Caco-2 (cell line): Measurements from ENCODE around the gene GOLT1A. TPM values are rescaled to one million over a fixed set of nuclear protein-coding genes. Genes with fewer than 3 reads are reported as not detected.
A peak's percentile ranks its signal among the peaks of the same experiment; 100 is the strongest.

ENCODE experiments used
- BruUV-seq: library from RNA; stranded (reverse); fragments of 400-500 nt; replicated peaks from 2 replicates; lab custom pipeline; 2021; lab: Mats Ljungman, UMichigan
- CTCF ChIA-PET: fragments of 300-600 bp; sonication (Branson Sonifier 250); formaldehyde crosslinking; loops from one replicate; lab custom pipeline; 2022; ENCODE audit warnings: antibody characterized with exemption; lab: Charles Lee
- POLR2A ChIA-PET: fragments of 300-600 bp; sonication (Branson Sonifier 250); formaldehyde crosslinking; loops from one replicate; lab custom pipeline; 2022; ENCODE audit warnings: antibody characterized with exemption; lab: Charles Lee
- DNase-seq, 2 experiments: peaks; one replicate each; pipeline versions ENCODE4 v3.0.0 to v3.0.0-alpha.2; 2020 to 2022
- H3K27me3 ChIP-seq: replicated peaks from 2 replicates; pipeline ENCODE4 v1.6.0; 2011; ENCODE audit warnings: low read length; ENCODE audit not compliant: control insufficient read depth, insufficient read depth
- H3K36me3 ChIP-seq: 2 replicates; pipeline ENCODE4 v1.5.1; 2011; ENCODE audit warnings: low read length; ENCODE audit not compliant: control insufficient read depth, insufficient read depth
- H3K4me1 ChIP-seq: fragments of 250-450 bp; sonication (Bioruptor Pico); 2 replicates; pipeline ENCODE4 v1.5.1; 2020; ENCODE audit warnings: mild to moderate bottlenecking
- H3K4me3 ChIP-seq: 2 replicates; pipeline ENCODE4 v1.5.1; 2011; ENCODE audit warnings: low read depth, mild to moderate bottlenecking, control low read depth, low read length
- H3K9me3 ChIP-seq: fragments of 250-450 bp; sonication (Bioruptor Pico); 2 replicates; pipeline ENCODE4 v1.5.1; 2020; ENCODE audit warnings: mild to moderate bottlenecking, moderate library complexity
- H3K27ac Mint-ChIP-seq: one replicate; pipeline ENCODE4 v1.8.0; 2022; ENCODE audit warnings: mixed read lengths; ENCODE audit not compliant: unreplicated experiment
- H3K27me3 Mint-ChIP-seq: one replicate; pipeline ENCODE4 v1.8.0; 2022; ENCODE audit warnings: mixed read lengths; ENCODE audit not compliant: insufficient read depth, unreplicated experiment
- H3K36me3 Mint-ChIP-seq: one replicate; pipeline ENCODE4 v1.8.0; 2022; ENCODE audit warnings: mild to moderate bottlenecking, mixed read lengths; ENCODE audit not compliant: insufficient read depth, unreplicated experiment
- H3K4me1 Mint-ChIP-seq: one replicate; pipeline ENCODE4 v1.8.0; 2022; ENCODE audit warnings: low read depth, mixed read lengths; ENCODE audit not compliant: unreplicated experiment
- H3K4me3 Mint-ChIP-seq: one replicate; pipeline ENCODE4 v1.8.0; 2022; ENCODE audit warnings: mild to moderate bottlenecking, moderate library complexity, mixed read lengths; ENCODE audit not compliant: unreplicated experiment
- H3K9me3 Mint-ChIP-seq: one replicate; pipeline ENCODE4 v1.8.0; 2022; ENCODE audit warnings: mixed read lengths; ENCODE audit not compliant: unreplicated experiment
- CTCF ChIP-seq, 2 experiments: fragments of 200-600 bp in 1 of 2; IDR thresholded peaks; 1 replicate in 1 of 2; 2 replicates in 1 of 2; pipeline versions ENCODE4 v1.5.1 to v1.8.0; 2011 to 2022; ENCODE audit warnings: antibody characterized with exemption in 1 of 2, control low read depth in 1 of 2, inconsistent platforms in 1 of 2, low read depth in 1 of 2, low read length in 1 of 2, mild to moderate bottlenecking in 1 of 2, moderate library complexity in 1 of 2; ENCODE audit not compliant: insufficient read depth in 1 of 2, severe bottlenecking in 1 of 2, unreplicated experiment in 1 of 2
- intact Hi-C: fragments of 100-400 bp; cut with micrococcal nuclease; formaldehyde crosslinking; loops from one replicate; pipeline ENCODE4 v1.10.0; 2022; ENCODE audit not compliant: unreplicated experiment
- total RNA-seq: library from RNA; stranded (reverse); gene quantifications from 2 replicates; pipeline ENCODE4 v1.2.3, GENCODE V29; 2022

The GOLT1A gene
- total RNA-seq, 1 experiment from 2014 or later = 25.9 TPM

GRCh38 chr1:204258213-204259115 is 44.7 kb upstream of the GOLT1A start:
- H3K36me3 ChIP-seq = peaks cover 1% of the 10 kb centered on the region
- H3K4me1 ChIP-seq = peaks cover 8% of the 10 kb centered on the region; the same call in 1 of the 2 replicates

GRCh38 chr1:204257446-204257845 is 43.7 kb upstream of the GOLT1A start:
- no peak overlapping the region for H3K27ac Mint-ChIP-seq
- DNase-seq = no peak
- CTCF ChIA-PET = interaction anchor here (0.8 to 1.5 kb wide), 4 partner anchors 16 to 103 kb away, joined by 3 to 8 read pairs (median 4); partner anchors contain the start of gene GOLT1A

More at GRCh38 chr1:204258213-204259115, 44.7 kb upstream of the GOLT1A start:
- Mint-ChIP-seq H3K4me1 (no peaks in the 10 kb centered on the region), H3K27ac (no peak overlapping the region), H3K36me3 (peaks cover 18% of the 10 kb centered on the region), H3K4me3 (no peak overlapping the region), H3K27me3 (no peaks in the 10 kb centered on the region), H3K9me3 (no peaks in the 10 kb centered on the region)
- no TSS peak for BruUV-seq
- no peaks in the 10 kb centered on the region for H3K9me3 ChIP-seq
- H3K4me3 ChIP-seq = no peak overlapping the region
- H3K27me3 ChIP-seq = no peaks in the 10 kb centered on the region
- CTCF ChIA-PET = interaction anchor here (0.5 to 1.5 kb wide), 14 partner anchors 10 to 334 kb away, joined by 3 to 19 read pairs (median 4); partner anchors contain the start of genes GOLT1A and PLEKHA6
- TF ChIP-seq CTCF (IDR thresholded peaks at IDR 0.05; ENCODE audit: insufficient read depth in 1 of 2, low read depth in 1 of 2, low read length in 1 of 2, severe bottlenecking in 1 of 2, unreplicated experiment in 1 of 2) = peak; percentile 86 to 92
- intact Hi-C loops = loop anchor here (1.0 kb wide), 2 partner anchors 8 to 105 kb away; no protein-coding TSS in a partner anchor
- POLR2A ChIA-PET = no interaction called here
- DNase-seq = peak; percentile 76 to 84

More at GRCh38 chr1:204257446-204257845, 43.7 kb upstream of the GOLT1A start:
- no TSS peak for BruUV-seq
- Mint-ChIP-seq H3K9me3 (no peaks in the 10 kb centered on the region), H3K36me3 (peaks cover 14% of the 10 kb centered on the region), H3K4me3 (no peak overlapping the region), H3K27me3 (no peaks in the 10 kb centered on the region), H3K4me1 (no peaks in the 10 kb centered on the region)
- TF ChIP-seq CTCF (IDR thresholded peaks at IDR 0.05; ENCODE audit: insufficient read depth in 1 of 2, low read depth in 1 of 2, low read length in 1 of 2, severe bottlenecking in 1 of 2, unreplicated experiment in 1 of 2) = no peak
- H3K4me3 ChIP-seq = no peak overlapping the region
- intact Hi-C loops = no loop called here
- POLR2A ChIA-PET = no interaction called here
- peaks cover 8% of the 10 kb centered on the region; the same call in 1 of the 2 replicates for H3K4me1 ChIP-seq
- H3K27me3 ChIP-seq = no peaks in the 10 kb centered on the region
- peaks cover 1% of the 10 kb centered on the region for H3K36me3 ChIP-seq
- H3K9me3 ChIP-seq = no peaks in the 10 kb centered on the region
